Calu3 (cell line): ENCODE data around the gene EHBP1. TPM values are rescaled to one million over a fixed set of nuclear protein-coding genes. Genes with fewer than 3 reads are reported as not detected.

Experiments
- BruUV-seq: library from RNA; stranded (reverse); fragments of 400-500 nt; replicated peaks from 2 replicates; lab custom pipeline; 2021; lab: Mats Ljungman, UMichigan
- CTCF ChIA-PET: fragments of 300-600 bp; sonication (Branson Sonifier 250); formaldehyde crosslinking; loops from one replicate; lab custom pipeline; 2022; ENCODE audit warnings: antibody characterized with exemption; lab: Charles Lee
- DNase-seq: peaks from one replicate; pipeline ENCODE4 v3.0.0; 2022
- H3K27ac Mint-ChIP-seq: one replicate; pipeline ENCODE4 v1.8.0; 2022; ENCODE audit warnings: mixed read lengths; ENCODE audit not compliant: unreplicated experiment
- H3K27me3 Mint-ChIP-seq: one replicate; pipeline ENCODE4 v1.8.0; 2022; ENCODE audit warnings: mixed read lengths; ENCODE audit not compliant: unreplicated experiment
- H3K36me3 Mint-ChIP-seq: one replicate; pipeline ENCODE4 v1.8.0; 2022; ENCODE audit warnings: mild to moderate bottlenecking, moderate library complexity, mixed read lengths; ENCODE audit not compliant: insufficient read depth, unreplicated experiment
- H3K4me1 Mint-ChIP-seq: one replicate; pipeline ENCODE4 v1.8.0; 2022; ENCODE audit warnings: mild to moderate bottlenecking, low read depth, mixed read lengths; ENCODE audit not compliant: unreplicated experiment
- H3K4me3 Mint-ChIP-seq: one replicate; pipeline ENCODE4 v1.8.0; 2022; ENCODE audit warnings: mild to moderate bottlenecking, low read depth, moderate library complexity, mixed read lengths; ENCODE audit not compliant: unreplicated experiment
- H3K9me3 Mint-ChIP-seq: one replicate; pipeline ENCODE4 v1.8.0; 2022; ENCODE audit warnings: low read depth, mixed read lengths; ENCODE audit not compliant: unreplicated experiment
- intact Hi-C: fragments of 100-400 bp; cut with micrococcal nuclease; formaldehyde crosslinking; loops from one replicate; pipeline ENCODE4 v1.10.0; 2022; ENCODE audit not compliant: unreplicated experiment
- total RNA-seq: library from RNA; stranded (reverse); gene quantifications from 2 replicates; pipeline ENCODE4 v1.2.3, GENCODE V29; 2022
- TF ChIP-seq, protein P1 (sequence below): fragments of 200-600 bp; IDR thresholded peaks from one replicate; pipeline ENCODE4 v1.8.0; 2022; ENCODE audit warnings: antibody characterized with exemption; ENCODE audit not compliant: unreplicated experiment

Gene EHBP1
- total RNA-seq, 1 experiment from 2014 or later, result 82.9 TPM

DNA sequence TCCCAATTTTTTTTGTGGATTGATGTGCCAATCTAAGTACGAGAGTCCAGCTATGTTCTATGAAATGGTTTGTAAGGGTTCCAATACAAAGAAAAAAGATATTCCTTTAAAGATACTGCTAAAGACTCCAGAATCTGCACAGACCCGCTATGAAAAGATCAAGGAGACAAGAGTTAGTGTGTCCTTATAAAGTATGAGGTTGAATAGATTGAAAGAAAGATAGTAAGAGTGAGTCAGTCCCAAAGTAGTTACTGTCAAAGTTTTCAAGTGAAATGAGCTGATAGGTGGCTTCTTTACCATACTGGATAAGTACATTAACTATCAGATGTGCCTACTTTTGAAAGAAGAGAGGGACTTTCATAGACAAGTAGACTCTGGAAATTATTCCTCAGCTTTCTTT lies 17.9 kb upstream of the EHBP1 start:
- Mint-ChIP-seq H3K27ac (no peak overlapping the region), H3K36me3 (no peaks in the 10 kb centered on the region), H3K4me1 (no peaks in the 10 kb centered on the region), H3K27me3 (no peaks in the 10 kb centered on the region), H3K4me3 (no peak overlapping the region), H3K9me3 (no peaks in the 10 kb centered on the region)
- no peak for DNase-seq
- TF ChIP-seq, protein P1, sequence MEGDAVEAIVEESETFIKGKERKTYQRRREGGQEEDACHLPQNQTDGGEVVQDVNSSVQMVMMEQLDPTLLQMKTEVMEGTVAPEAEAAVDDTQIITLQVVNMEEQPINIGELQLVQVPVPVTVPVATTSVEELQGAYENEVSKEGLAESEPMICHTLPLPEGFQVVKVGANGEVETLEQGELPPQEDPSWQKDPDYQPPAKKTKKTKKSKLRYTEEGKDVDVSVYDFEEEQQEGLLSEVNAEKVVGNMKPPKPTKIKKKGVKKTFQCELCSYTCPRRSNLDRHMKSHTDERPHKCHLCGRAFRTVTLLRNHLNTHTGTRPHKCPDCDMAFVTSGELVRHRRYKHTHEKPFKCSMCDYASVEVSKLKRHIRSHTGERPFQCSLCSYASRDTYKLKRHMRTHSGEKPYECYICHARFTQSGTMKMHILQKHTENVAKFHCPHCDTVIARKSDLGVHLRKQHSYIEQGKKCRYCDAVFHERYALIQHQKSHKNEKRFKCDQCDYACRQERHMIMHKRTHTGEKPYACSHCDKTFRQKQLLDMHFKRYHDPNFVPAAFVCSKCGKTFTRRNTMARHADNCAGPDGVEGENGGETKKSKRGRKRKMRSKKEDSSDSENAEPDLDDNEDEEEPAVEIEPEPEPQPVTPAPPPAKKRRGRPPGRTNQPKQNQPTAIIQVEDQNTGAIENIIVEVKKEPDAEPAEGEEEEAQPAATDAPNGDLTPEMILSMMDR, result no peak
- intact Hi-C loops, result no loop called here
- BruUV-seq, result no TSS peak
- CTCF ChIA-PET, result no interaction called here

DNA sequence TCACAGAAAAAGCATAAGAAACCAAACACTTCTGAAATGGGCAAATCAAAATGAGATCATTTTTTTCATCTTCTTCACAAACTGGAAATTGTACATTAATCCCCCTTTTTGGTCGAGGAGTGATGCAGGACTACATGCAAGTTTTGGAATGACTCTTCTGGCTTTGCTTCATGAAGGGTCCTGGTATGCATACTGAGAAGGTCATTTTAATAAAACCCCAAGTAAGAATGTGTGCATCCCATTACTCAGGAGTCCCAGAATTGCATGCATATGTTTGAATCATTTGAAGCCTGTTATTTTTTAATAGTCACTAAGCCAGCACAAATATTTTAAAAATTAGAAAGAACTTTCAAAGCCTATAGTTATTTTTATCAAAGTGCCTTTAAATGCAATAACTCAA lies 16.7 kb upstream of the EHBP1 start:
- H3K4me3 Mint-ChIP-seq, result no peak overlapping the region
- no peaks in the 10 kb centered on the region for H3K27me3 Mint-ChIP-seq

DNA sequence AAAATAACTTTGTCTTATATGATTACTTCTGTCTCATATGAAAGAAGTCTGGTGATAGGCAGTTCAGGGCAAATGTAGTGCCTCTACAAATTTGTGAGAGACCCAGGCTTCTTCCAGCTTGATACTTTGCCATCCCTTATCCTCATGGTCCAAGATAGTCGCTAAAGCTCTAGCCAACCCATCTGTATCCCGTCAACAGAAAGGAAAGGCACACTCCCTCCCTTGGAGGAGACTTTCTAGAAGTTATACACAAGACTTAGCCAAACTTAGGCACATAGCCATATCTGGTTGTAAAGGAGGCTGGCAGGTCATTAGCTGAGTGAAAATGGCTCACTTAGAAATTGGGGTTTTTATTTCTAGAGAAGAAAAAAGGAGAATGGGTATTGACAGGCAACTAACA lies 14.3 kb upstream of the EHBP1 start:
- Mint-ChIP-seq H3K9me3 (no peaks in the 10 kb centered on the region), H3K4me1 (no peaks in the 10 kb centered on the region), H3K36me3 (no peaks in the 10 kb centered on the region), H3K27me3 (no peaks in the 10 kb centered on the region), H3K4me3 (no peak overlapping the region), H3K27ac (no peak overlapping the region)
- no peak for DNase-seq
- TF ChIP-seq, protein P1, result no peak
- intact Hi-C loops, result no loop called here
- CTCF ChIA-PET, result no interaction called here
- no TSS peak for BruUV-seq

More for the DNA sequence above, 16.7 kb upstream of the EHBP1 start:
- CTCF ChIA-PET, result no interaction called here
- H3K36me3 Mint-ChIP-seq, result no peaks in the 10 kb centered on the region
- intact Hi-C loops, result no loop called here
- no peak for DNase-seq
- no peaks in the 10 kb centered on the region for H3K4me1 Mint-ChIP-seq
- no TSS peak for BruUV-seq
- TF ChIP-seq, protein P1, result no peak
- H3K27ac Mint-ChIP-seq, result no peak overlapping the region
- H3K9me3 Mint-ChIP-seq, result no peaks in the 10 kb centered on the region

DNA sequence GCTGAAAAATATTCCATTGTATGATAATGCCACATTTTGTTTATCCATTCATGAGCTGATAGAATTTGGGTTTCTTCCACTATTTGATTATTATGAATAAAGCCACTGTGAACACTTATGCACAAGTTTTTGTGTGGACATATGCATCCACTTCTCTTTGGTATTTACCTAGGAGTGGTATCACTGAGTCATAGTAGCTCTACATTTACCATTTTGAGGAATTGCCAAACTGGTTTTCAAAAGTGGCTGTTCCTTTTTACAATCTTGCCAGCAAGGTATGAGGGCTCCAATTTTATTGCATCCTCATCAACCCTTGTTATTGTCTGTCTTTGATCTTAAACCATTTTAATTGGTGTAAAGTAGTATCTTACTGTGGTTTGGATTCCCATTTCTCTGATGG lies 13.3 kb upstream of the EHBP1 start:
- no peaks in the 10 kb centered on the region for H3K27me3 Mint-ChIP-seq
- H3K36me3 Mint-ChIP-seq, result no peaks in the 10 kb centered on the region
- CTCF ChIA-PET, result interaction anchor here (0.6 kb wide), 1 partner anchor 37 kb away, joined by 7 read pairs; no protein-coding TSS in a partner anchor
- H3K4me3 Mint-ChIP-seq, result no peak overlapping the region
- H3K9me3 Mint-ChIP-seq, result no peaks in the 10 kb centered on the region
- no peaks in the 10 kb centered on the region for H3K4me1 Mint-ChIP-seq
- BruUV-seq, result no TSS peak
- intact Hi-C loops, result no loop called here
- no peak overlapping the region for H3K27ac Mint-ChIP-seq
- TF ChIP-seq, protein P1, result no peak
- no peak for DNase-seq
